ENCODE data around the gene SLCO2B1.

DNA sequence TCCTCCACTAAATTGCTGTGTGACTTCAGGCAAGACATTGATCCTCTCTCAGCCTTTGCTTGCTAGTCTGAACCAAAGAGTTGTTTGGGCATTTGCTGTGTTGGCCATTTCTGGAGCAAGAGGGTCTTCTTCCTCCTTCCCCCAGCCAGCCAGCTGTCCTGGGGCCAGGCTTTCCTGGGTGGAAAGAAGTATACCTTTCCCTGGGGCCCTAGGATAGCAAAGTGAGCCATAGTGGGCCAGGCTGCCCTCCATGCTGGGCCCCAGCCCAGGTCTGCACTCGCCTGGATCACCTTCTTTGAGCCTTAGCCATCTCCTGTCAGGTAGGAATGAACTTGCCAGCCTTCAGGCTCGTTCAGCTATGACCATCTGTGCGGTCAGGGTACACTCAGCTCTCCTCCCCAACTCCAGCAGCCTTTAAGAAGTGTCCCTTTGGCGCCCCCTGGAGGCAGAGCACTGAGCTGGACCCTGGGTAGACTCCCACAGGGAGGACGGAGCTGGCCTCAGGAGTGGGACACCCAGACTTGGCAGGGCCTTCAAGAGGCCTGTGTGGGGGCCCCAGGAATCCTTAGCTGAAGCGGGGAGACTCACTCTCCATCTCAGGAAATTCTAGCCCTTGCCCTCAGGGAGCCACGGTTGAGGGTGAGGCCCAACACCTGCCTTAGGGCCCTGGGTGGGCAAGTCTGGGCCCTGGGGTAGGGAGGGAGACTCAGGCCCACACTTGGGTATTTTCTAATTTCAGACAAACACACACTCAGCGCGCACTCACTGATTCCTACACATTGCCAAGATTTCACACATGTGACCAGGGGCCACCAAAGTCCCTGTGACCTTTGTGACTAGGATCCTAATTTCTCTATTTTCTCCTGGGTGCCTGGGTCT is 54.0 kb downstream of the SLCO2B1 start:
- TF ChIP-seq, protein P1, sequence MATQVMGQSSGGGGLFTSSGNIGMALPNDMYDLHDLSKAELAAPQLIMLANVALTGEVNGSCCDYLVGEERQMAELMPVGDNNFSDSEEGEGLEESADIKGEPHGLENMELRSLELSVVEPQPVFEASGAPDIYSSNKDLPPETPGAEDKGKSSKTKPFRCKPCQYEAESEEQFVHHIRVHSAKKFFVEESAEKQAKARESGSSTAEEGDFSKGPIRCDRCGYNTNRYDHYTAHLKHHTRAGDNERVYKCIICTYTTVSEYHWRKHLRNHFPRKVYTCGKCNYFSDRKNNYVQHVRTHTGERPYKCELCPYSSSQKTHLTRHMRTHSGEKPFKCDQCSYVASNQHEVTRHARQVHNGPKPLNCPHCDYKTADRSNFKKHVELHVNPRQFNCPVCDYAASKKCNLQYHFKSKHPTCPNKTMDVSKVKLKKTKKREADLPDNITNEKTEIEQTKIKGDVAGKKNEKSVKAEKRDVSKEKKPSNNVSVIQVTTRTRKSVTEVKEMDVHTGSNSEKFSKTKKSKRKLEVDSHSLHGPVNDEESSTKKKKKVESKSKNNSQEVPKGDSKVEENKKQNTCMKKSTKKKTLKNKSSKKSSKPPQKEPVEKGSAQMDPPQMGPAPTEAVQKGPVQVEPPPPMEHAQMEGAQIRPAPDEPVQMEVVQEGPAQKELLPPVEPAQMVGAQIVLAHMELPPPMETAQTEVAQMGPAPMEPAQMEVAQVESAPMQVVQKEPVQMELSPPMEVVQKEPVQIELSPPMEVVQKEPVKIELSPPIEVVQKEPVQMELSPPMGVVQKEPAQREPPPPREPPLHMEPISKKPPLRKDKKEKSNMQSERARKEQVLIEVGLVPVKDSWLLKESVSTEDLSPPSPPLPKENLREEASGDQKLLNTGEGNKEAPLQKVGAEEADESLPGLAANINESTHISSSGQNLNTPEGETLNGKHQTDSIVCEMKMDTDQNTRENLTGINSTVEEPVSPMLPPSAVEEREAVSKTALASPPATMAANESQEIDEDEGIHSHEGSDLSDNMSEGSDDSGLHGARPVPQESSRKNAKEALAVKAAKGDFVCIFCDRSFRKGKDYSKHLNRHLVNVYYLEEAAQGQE (IDR thresholded peaks at IDR 0.05) = no peak
- TF ChIP-seq, protein P2, sequence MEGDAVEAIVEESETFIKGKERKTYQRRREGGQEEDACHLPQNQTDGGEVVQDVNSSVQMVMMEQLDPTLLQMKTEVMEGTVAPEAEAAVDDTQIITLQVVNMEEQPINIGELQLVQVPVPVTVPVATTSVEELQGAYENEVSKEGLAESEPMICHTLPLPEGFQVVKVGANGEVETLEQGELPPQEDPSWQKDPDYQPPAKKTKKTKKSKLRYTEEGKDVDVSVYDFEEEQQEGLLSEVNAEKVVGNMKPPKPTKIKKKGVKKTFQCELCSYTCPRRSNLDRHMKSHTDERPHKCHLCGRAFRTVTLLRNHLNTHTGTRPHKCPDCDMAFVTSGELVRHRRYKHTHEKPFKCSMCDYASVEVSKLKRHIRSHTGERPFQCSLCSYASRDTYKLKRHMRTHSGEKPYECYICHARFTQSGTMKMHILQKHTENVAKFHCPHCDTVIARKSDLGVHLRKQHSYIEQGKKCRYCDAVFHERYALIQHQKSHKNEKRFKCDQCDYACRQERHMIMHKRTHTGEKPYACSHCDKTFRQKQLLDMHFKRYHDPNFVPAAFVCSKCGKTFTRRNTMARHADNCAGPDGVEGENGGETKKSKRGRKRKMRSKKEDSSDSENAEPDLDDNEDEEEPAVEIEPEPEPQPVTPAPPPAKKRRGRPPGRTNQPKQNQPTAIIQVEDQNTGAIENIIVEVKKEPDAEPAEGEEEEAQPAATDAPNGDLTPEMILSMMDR (IDR thresholded peaks at IDR 0.05; ENCODE audit: low read depth, low read length, missing input control) = peak; percentile 91
- TF ChIP-seq GABPA (IDR thresholded peaks at IDR 0.05 in 1 of 2, conservative IDR thresholded peaks at IDR 0.05 in 1 of 2) (no peak), TAF1 (conservative IDR thresholded peaks at IDR 0.05) (no peak), SP1 (IDR thresholded peaks at IDR 0.05) (no peak)
- TF ChIP-seq, protein P3, sequence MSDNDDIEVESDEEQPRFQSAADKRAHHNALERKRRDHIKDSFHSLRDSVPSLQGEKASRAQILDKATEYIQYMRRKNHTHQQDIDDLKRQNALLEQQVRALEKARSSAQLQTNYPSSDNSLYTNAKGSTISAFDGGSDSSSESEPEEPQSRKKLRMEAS (IDR thresholded peaks at IDR 0.05) = no peak

Measured in liver (tissue), 3 donors.